SH-SY5Y (cell line): ENCODE results near the gene TXLNB.

ENCODE experiments used
- GATA2 ChIP-seq: IDR thresholded peaks from 2 replicates; pipeline ENCODE4 v1.6.1; 2011; ENCODE audit warnings: mild to moderate bottlenecking, low read depth, low read length
- GATA3 ChIP-seq: IDR thresholded peaks from 2 replicates; pipeline ENCODE4 v1.6.1; 2011; ENCODE audit warnings: low read depth, mild to moderate bottlenecking, low read length, moderate library complexity

DNA sequence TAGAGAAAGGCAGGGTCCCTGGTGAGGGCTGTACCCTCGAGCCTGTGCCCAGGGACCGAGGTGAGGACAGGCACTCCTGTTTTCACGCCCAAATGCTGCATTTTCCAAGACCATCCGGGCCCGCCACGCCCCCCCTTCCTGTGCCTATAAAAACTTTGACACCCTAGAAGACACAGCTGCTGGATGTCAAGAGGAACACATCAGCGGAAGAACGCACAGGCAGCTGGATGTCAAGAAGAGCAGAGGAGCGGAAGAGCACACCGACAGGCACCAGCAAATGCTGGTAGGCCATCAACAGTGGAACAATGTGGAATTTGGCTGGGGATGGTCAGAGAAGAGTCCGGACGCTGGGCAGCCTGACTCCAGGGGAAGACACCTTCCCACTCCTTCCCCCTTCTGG, 56.1 kb downstream of the TXLNB start:
- no peak for TF ChIP-seq GATA3
- no peak for TF ChIP-seq GATA2
